Measurements from ENCODE around the gene RPS8.
A peak's percentile ranks its signal among the peaks of the same experiment; 100 is the strongest.
"Not testable (repeated sequence)": the region's sequence is repeated elsewhere in the genome, so short reads cannot be mapped to it uniquely, and the experiment has no call there.

The RPS8 gene

DNA sequence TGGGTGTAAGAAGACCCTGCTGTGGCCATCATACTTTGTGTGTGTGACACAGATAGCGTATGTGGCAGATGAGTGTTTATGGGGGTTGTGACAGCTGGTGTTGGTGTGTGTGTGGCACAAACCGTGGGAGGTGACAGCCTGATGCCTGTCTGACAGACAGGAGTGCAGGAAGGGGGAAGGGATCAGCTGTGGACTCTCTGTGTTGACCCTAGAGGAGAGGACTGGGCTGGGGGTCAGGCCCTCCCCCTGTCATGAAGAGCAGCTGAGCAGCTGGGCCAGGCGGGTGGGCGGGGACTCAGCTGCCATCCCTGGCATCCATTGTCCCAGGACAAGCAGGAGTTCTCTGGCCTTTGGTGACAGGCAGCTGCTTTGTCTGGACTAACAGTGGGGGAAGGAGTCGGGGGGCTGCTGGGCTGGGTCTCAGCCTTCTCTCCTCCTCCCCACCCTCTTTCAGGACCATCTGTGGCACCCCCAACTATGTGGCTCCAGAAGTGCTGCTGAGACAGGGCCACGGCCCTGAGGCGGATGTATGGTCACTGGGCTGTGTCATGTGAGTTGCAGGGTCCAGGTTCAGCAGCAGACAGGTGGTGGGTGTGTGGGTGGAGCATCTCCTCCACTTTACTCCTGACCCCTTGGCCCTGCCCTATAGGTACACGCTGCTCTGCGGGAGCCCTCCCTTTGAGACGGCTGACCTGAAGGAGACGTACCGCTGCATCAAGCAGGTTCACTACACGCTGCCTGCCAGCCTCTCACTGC lies 27.1 kb downstream of the RPS8 start:
- DNase-seq (ENCODE audit: low spot score), result no peak
- no peak for FAIRE-seq

DNA sequence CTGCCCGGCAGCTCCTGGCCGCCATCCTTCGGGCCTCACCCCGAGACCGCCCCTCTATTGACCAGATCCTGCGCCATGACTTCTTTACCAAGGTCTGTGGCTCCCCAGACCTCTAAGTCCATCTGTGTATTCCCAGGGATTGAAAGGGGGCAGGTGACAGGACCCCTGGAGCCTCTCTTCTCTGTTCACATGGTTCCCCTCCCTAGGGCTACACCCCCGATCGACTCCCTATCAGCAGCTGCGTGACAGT lies 27.6 kb downstream of the RPS8 start:
- FAIRE-seq (no peak), DNase-seq (ENCODE audit: low spot score) (no peak)

DNA sequence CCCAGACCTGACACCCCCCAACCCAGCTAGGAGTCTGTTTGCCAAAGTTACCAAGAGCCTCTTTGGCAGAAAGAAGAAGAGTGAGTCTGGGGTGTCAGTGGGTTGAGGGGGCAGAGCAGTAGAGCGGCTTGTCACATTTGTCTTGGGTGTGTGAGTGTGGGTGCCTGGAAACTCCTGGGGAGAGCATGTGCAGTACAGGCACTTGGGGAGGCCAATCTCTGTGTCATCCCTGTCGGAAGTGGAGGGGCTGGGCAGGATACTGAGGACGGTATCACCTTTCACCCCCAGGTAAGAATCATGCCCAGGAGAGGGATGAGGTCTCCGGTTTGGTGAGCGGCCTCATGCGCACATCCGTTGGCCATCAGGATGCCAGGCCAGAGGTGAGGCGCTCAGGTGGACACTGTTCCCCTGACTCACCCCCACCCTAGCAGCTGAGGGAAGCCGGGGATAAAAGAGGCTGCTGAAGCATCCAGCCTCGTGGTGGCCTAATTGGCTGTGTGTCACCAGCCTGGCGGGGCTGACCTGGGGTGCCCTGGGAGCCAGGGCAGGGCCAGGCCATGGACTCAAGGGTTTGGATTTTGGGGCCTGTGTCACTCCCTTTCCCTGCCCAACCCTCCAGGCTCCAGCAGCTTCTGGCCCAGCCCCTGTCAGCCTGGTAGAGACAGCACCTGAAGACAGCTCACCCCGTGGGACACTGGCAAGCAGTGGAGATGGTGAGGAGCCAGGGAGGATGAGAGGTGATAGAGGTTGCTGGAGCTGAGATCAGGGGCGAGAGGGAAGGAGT lies 28.2 kb downstream of the RPS8 start:
- DNase-seq (ENCODE audit: low spot score), result no peak
- FAIRE-seq, result no peak

DNA sequence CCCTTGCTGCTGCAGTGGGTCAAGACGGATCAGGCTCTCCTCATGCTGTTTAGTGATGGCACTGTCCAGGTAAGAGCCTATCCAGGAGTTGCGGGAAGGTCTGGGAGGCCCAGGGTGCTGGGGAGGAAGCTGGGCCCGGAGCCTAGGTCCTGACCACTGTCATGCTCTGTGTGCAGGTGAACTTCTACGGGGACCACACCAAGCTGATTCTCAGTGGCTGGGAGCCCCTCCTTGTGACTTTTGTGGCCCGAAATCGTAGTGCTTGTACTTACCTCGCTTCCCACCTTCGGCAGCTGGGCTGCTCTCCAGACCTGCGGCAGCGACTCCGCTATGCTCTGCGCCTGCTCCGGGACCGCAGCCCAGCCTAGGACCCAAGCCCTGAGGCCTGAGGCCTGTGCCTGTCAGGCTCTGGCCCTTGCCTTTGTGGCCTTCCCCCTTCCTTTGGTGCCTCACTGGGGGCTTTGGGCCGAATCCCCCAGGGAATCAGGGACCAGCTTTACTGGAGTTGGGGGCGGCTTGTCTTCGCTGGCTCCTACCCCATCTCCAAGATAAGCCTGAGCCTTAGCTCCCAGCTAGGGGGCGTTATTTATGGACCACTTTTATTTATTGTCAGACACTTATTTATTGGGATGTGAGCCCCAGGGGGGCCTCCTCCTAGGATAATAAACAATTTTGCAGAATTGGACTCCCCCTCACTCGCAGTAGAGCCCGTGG lies 30.1 kb downstream of the RPS8 start:
- DNase-seq (ENCODE audit: low spot score), result no peak
- no peak for FAIRE-seq

DNA sequence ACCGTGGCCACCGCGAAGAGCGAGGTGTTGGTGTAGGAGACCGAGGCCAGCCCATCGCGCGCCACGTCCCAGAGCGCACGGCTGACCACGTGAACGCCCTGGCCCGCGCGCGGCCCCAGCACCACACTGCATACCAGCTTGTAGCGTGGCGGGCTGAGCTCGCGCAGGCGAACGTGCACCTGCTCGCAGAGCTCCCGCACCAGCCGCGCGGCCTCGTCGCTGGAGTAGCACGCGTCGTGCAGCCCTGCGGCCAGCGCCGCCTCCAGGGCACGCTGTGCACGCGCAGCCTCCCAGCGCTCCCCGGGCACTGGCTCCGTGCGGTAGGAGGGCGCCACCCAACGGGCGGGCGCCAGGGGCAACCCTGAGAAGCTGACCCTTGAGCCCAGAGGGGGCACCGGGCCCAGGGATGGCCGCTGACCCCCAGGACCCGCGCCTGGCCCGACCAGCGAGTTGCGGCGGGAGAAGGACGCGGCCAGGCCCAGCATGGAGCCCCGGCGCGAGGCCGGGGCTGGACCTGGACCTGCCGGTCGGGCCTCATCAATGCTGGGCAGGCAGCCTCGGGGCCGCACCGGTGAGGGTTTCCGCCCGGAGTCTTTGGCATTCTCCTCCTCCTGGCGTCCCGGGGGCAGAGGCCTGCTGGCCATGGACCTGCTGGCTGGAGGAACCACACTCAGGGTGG lies 30.8 kb downstream of the RPS8 start:
- DNase-seq (ENCODE audit: low spot score) (no peak), FAIRE-seq (peak; percentile 32)

DNA sequence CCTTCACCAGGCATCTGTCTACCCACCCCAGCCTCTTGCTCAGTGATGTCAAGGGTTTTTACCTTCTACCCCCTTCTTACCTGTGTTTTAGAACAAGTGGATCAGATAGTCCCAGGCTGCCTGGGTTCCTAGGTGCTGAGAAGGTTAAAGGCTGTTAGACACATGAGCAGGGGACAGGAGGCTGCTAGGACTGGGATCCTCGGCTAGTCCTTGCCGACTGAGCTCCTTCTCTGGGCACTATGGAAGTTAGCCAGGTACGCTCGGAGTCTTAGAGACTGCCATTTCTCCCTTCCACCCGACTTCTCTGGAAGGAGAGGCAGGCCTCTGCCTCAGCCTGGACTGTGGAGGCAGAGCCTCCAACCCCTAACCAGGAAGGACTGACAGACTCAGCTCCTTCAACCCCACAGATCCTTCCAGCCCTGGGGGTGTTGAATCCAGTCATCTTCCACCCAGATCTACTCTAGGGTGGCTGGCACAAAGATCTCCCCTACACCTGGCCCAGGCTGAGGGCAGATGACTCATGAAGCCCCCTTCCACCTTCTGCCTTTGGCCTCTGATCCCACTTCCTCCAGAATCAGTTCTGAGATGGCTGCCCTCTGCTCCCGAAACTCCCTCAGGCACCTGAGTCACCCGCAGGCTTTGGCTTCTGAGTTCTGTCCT lies 31.5 kb downstream of the RPS8 start, which contains the start of gene DYNLT4:
Gene DYNLT4 (minus strand): TSS at position 648 of the 660 bp plus-strand sequence. CDS start 683 bp downstream, outside the sequence.
- no peak for DNase-seq (ENCODE audit: low spot score)
- peak; percentile 40 for FAIRE-seq

DNA sequence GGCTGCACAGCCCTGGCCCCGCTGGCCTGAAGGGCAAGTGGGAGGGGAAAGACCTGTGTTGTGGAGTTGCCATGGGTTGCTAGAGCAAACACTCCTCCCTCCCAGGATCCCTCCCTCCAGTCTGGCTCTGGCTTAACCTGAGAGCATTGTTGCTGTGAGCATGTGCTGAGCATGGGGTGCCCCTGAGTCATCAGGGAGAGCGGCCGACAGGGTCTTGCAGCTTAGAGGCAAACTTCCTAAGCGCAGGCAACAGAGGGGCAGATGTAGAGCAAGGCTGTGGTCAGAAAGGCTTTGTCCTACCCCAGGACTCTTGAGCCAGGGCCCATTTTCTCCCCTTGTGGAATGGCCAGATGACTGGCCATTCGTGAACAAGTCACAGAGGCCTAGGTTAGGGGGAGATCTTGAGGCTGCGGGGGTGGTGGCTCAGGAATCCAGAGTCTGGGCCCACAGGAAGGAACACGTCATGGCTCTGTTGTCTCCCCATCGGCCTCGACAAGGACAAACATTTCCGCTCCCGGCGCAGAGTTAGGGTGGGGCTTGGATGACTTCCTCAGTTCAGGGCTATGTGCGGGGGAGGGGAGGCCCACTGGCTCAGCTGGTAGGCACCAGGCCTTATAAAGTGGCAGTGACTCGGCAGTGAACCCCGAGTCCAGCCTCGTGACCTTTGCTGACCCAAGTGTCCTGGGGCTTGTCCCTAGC lies 32.2 kb downstream of the RPS8 start:
- peak; percentile 95 for DNase-seq (ENCODE audit: low spot score)
- peak; percentile 98 for FAIRE-seq

DNA sequence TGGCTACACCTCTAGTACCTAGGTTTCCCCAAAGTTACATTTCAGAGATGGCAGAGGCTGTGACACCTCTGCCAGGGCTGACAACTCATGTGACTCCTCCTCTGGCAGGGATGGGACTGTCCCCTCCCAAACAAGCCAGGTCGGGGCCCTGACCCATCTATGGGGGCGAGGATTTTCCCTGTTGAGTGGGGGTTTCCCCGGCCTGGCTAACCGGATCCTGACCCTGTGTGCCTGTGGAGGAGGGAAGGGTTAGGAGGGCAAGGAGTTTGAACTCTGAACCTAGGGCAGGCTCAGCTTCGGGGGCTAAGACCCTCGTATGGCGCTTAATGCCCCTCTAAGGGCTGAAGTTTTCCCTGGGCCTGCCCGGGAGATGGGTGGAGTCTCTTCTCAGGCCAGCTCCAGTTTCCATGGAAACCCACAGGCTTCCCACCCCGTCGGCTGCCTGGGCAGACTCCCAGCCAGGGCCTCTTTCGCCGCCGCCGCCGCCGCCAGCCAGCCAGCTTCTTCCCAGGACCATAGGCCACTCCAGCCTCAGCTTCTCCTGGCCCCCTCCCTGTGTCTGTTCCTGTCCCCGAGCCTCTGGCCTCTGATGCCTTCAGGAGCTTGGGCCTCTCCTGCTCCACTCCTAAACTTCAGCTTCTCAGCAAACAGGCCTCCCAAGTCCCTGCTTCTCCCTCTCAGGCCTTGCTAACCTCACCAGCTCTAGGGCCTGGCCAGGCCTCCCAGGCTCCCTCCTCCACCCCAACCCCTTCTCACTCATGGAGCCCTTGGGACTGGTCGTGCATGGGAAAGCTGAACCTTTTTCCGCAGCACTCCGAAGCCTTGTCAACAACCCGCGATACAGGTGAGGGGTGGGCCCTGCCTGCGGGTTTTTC lies 33.0 kb downstream of the RPS8 start, which contains the start of gene BTBD19:
Gene BTBD19 (plus strand): TSS at position 461 of the 875 bp plus-strand sequence. CDS start 298 bp downstream, at position 759.
- DNase-seq (ENCODE audit: low spot score), result peak; percentile 91
- FAIRE-seq, result peak; percentile 5

DNA sequence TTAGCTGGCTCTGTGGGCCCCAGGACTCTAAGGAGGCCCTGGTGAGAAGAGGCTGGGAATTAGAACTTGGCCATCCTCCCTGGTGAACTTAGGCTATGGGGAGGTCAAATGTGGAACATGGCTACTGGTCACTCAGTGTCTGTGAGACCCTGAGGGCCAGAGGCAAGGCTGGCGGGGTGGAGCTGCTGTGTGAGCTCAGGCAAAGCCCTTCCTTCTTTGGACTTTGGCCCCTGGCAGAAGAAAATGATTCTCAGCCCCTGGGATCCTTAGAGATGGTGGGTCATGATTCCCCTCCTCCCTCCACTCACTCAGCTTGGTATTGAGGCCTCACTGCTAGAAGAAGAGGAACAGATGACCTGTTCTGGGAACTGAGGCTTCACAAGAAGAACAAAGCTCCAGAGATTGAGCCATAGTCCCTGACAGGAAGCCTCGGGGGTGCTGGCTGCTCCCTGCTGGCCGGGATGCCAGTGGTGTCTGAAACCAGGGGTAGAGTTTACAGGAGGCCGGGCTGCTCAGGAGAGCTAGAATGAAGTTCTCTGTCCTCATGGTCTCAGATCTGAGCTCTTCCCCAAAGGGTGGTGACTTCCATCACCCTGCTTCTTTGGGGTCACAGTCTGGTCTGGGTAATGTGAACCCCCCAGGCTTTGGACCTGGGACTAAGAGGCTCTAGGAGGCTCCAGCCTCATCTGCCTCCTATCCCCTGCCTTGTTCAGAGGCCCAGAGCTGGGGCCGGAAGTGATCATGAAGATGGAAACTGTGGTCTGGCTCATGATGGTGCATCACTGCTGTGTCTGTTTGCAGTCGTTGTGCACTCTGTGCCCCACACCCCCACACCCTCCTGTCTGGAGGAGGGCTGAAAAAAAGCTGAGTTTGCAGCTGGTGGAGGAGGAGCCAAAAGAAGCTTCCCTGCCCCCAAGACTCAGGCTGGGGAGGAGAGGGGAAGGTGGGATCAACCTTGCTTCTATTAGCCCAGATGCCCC lies 33.9 kb downstream of the RPS8 start:
- DNase-seq (ENCODE audit: low spot score) (peak; percentile 57), FAIRE-seq (no peak)

DNA sequence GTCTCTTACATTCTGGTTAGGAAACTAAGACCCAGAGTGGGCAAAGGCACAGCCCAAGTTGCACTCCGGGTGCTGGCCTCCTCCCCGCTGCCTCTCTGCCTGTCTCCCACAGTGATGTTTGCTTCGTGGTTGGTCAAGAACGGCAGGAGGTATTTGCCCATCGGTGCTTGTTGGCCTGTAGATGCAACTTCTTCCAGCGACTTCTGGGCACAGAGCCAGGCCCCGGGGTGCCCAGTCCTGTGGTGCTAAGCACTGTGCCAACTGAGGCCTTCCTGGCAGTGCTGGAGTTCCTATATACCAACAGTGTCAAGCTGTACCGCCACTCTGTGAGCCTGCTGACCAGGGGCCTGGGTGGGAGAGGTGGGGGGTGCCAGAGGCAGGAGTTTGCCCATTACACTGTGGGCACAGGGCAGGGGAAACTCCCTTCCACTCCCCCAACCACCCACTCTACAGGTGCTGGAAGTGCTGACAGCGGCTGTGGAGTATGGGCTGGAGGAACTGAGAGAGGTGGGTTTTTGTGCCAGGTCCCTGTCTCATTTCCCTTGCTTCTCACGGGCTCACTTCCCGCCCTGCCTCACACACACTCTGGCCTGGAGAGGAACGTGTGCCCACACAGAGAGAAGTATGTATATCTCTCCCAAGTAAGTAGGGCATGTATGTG lies 34.9 kb downstream of the RPS8 start:
- DNase-seq (ENCODE audit: low spot score) (no peak), FAIRE-seq (no peak)

DNA sequence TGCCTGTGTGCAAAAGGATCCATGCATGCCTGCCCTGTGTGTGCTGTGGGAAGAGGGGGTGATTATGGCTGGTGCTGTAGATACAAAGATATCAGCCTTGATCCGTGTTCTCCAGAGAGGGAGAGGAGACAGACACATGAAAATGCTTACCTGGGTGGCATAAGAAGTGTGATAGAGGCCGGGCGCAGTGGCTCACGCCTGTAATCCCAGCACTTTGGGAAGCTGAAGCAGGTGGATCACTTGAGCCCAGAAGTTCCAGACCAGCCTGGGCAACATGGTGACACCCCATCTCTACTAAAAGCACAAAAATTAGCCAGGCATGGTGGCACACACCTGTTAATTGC lies 35.4 kb downstream of the RPS8 start:
- FAIRE-seq; DNase-seq (ENCODE audit: low spot score): not testable (repeated sequence)

DNA sequence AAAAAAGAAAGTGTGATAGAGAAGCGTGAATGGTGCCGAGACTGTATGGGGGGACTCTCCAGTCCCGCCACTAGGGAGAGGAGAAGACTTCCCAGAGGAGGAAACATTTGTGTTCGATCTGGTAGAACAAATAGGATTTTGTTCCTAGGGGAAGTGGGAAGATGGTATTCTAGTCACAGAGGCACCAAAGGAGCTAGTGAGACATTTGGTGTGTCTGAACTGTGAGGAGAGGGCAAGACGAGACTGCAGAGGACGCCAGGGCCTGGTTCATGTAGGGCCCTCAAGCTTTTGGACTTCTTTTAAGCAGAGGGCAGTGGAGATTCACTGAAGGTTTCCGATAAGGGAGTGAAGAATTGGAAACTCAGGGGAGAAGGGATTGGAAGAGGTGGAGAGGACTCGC lies 35.9 kb downstream of the RPS8 start:
- FAIRE-seq, result no peak
- DNase-seq (ENCODE audit: low spot score), result no peak

DNA sequence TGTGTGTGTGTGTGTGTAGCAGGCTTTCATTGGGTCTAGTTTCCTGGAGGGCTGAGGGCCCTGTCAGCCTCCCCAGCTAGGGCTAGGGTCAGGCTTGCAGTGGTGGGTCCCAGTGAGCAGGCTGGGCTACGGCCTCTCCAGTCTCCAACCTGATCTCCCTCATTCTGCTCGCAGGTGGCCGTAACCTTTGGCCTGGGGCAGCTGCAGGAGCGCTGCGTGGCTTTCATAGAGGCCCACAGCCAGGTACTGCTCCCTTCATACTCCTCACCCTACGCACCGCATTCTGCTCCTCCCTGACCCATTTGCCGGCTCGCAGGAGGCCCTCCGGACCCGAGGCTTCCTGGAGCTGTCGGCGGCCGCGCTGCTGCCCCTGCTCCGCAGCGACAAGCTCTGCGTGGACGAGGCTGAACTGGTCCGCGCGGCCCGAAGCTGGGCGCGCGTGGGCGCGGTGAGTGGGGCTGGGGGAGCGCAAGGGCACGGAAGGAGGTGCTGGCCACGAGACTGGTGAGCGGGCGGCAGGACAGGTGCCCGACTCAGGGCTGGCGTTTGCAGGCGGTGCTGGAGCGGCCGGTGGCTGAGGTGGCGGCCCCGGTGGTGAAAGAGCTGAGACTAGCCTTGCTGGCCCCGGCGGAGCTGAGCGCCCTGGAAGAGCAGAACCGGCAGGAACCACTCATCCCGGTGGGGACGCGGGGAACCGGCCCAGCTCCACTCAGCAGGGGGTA lies 37.6 kb downstream of the RPS8 start:
- DNase-seq (ENCODE audit: low spot score) (no peak), FAIRE-seq (no peak)

DNA sequence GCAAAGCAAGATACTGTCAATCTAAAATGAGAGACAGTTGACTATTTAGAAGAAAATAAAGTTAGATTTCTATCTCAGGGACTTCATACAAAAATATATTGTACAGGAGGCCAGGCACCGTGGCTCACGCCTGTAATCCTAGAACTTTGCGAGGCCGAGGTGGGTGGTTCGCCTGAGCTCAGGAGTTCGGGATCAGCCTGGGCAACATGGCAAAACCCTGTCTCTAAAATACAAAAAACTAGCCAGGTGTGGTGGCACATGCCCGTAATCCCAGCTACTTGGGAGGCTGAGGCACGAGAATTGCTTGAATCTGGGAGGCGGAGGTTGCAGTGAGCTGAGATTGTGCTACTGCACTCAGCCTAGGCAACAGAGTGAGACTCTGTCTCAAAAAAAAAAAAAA lies 40.6 kb downstream of the RPS8 start:
- DNase-seq (ENCODE audit: low spot score); FAIRE-seq: not testable (repeated sequence)

DNA sequence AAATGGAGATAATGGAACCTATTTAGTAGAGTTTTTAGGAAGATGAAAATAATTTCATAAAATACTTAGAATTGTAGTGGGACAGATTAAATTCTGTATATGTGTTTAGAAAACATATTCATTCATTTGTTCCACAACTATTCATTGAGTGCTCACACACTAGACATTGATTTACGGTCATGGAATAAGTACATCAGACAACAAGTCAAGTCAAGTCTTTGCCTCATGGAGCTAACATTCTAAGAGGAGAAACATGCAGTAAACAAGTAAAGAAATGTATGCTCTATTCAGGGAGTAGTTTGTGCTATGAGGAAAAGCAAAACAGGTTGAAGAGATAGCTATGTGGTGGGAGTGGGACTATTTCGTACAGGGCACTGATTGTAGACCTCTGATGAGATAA lies 42.0 kb downstream of the RPS8 start:
- FAIRE-seq, result no peak
- no peak for DNase-seq (ENCODE audit: low spot score)

DNA sequence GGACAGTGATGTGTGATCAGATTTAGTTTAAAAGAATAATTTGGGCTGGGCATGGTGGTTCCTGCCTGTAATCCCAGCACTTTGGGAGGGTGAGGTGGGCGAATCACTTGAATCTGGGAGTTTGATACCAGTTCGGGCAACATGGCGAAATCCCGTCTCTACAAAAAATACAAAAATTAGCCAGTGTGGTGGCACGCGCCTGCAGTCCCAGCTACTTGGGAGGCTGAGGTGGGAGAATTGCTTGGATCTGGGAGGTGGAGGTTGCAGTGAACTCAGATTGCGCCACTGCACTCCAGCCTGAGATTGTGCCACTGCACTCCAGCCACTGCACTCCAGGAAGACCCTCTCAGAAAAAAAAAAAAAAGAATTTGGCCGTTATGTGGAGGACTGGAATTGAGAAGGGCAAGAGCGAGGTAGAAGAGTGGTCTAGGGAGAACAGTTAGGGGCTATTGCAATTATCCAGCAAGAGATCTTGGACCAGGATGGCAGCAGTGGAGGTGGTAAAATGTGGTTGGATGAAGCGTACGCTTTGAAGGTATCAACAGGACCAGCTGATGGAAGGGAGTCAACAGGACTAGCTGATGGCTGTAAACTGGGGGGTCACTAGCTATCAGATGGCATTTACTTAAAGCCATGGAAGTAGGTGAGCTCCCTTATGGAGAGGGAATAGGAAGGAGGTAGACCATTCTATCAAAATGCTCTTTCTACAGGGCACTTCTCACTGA lies 42.6 kb downstream of the RPS8 start:
- DNase-seq (ENCODE audit: low spot score), result no peak
- no peak for FAIRE-seq
